Measurements from ENCODE around the gene PHTF2. TPM values are rescaled to one million over a fixed set of nuclear protein-coding genes. Genes with fewer than 3 reads are reported as not detected.

Gene PHTF2
- polyA plus RNA-seq, 3 donors from 2014 or later = 4.1 to 9.3 (median 4.1) TPM

DNA sequence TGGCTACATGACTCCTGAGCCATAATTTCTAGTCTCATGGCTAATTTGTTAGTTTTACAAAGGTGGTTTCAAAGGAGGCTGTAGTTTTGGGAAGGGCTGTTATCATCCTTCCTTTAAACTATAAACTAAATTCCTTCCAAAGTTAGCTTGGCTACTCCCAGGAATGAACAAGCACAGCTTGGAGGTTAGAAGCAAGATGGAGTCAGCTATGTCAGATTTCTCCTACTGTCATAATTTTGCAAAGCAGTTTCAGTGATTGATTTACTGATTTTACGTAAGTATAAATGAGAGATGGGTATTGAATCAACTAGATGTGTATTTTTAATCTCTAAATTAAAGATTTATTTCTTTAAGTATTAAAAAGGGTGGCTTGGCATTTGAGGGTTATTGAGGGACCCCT lies 79.9 kb downstream of the PHTF2 start:
- no peak for DNase-seq
- peaks cover 4 to 8% of the 10 kb centered on the region in 2 donors for H3K4me1 Mint-ChIP-seq
- H3K36me3 Mint-ChIP-seq = peaks cover 4 to 5% (median 4%) of the 10 kb centered on the region in 3 donors
- no peak overlapping the region for H3K4me3 Mint-ChIP-seq
- no peaks in the 10 kb centered on the region for H3K9me3 Mint-ChIP-seq
- no peaks in the 10 kb centered on the region for H3K27me3 Mint-ChIP-seq (ENCODE audit: low read depth in 3 of 3)
- H3K27ac Mint-ChIP-seq = no peak overlapping the region

DNA sequence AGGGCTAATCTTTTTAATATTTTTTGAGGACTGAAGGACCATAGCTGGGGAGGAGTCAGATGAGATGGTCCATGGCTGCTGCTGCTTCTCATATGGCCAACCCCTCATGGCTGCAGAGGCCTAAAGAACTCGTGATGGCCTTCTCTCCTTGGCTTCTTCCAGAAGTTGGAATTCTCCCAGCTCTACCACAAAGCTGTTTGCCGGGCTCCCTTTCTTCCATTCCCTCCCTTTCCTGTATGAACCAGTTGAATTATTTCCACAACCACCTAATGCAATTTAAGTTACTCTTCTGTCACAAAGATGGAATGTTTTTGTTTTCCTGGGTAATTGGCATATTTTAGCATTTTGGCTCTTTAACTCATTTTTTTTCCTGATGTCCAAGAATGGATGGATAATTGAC lies 80.7 kb downstream of the PHTF2 start:
- H3K4me1 Mint-ChIP-seq = peaks cover 4 to 8% of the 10 kb centered on the region in 2 donors
- no peak overlapping the region for H3K4me3 Mint-ChIP-seq
- no peaks in the 10 kb centered on the region for H3K9me3 Mint-ChIP-seq
- H3K36me3 Mint-ChIP-seq = peaks cover 4 to 5% (median 4%) of the 10 kb centered on the region in 3 donors
- no peak overlapping the region for H3K27ac Mint-ChIP-seq
- DNase-seq = no peak
- no peaks in the 10 kb centered on the region for H3K27me3 Mint-ChIP-seq (ENCODE audit: low read depth in 3 of 3)

DNA sequence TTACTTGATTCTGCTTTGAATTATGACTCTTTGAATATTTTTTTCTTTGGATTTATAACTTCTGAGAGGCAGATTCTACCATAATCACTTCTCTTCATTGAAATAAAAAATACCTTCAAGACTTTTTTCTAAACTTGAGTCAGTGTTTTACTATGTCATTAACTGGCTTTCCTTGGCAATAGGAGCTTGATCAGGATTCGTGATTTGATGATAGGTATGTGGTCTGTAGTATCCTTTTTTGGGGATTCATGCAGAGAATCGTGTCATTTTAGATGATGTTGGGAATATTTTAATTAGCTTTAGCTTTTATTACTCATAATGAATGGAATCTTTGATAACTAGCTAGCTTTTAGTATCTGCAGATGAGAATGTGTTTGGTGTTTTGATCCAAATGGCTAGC lies 83.3 kb downstream of the PHTF2 start:
- no peaks in the 10 kb centered on the region for H3K9me3 Mint-ChIP-seq
- H3K27me3 Mint-ChIP-seq (ENCODE audit: low read depth in 3 of 3) = no peaks in the 10 kb centered on the region
- peaks cover 0 to 5% (median 4%) of the 10 kb centered on the region in 3 donors for H3K36me3 Mint-ChIP-seq
- H3K4me1 Mint-ChIP-seq = peaks cover 0 to 8% of the 10 kb centered on the region in 2 donors
- no peak for DNase-seq
- no peak overlapping the region for H3K4me3 Mint-ChIP-seq
- no peak overlapping the region for H3K27ac Mint-ChIP-seq

DNA sequence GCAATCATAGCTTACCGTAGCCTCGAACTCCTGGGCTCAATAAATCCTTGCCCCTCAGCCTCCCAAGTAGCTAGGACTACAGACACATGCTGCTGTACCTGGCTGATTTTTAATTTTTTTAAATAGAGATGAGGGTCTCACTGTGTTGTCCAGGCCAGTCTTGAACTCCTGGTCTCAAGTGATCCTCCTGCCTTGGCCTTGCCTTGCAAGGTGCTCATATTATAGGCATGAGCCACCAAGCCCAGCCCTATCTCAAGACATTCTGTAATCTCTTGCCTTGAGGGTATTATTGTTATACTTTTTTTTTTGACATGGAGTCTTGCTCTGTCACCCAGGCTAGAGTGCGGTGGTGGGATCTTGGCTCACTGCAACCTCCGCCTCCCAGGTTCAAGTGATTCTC lies 86.6 kb downstream of the PHTF2 start:
- Mint-ChIP-seq H3K27ac (no peak overlapping the region), H3K27me3 (ENCODE audit: low read depth in 3 of 3) (no peaks in the 10 kb centered on the region), H3K4me1 (peaks cover 0 to 15% of the 10 kb centered on the region in 2 donors), H3K9me3 (no peaks in the 10 kb centered on the region), H3K36me3 (peaks cover 0 to 4% (median 4%) of the 10 kb centered on the region in 3 donors), H3K4me3 (no peak overlapping the region)
- no peak for DNase-seq

DNA sequence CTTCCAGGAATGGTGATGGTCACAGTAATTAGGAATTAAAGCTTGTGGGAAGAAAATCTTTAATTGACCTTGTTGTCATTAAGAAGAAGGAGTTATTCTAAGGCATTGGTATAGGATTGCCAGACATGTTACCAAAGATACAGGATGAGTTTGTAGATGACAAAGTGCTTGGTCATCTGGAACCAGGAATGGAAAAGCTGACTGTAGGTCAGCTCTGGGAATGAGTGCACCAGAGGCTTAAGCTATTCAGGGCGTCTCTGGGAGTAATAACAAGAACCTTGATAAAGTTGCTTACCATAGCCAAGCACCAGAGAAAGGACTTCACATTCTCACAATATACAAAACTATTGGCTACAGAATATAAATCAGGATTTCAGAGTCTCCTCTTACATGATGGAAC lies 89.0 kb downstream of the PHTF2 start:
- Mint-ChIP-seq H3K36me3 (peaks cover 0 to 4% (median 0%) of the 10 kb centered on the region in 3 donors), H3K4me3 (no peak overlapping the region), H3K9me3 (no peaks in the 10 kb centered on the region), H3K4me1 (peaks cover 0 to 15% of the 10 kb centered on the region in 2 donors), H3K27ac (no peak overlapping the region), H3K27me3 (ENCODE audit: low read depth in 3 of 3) (peaks cover 0 to 2% (median 0%) of the 10 kb centered on the region in 3 donors)
- no peak for DNase-seq

DNA sequence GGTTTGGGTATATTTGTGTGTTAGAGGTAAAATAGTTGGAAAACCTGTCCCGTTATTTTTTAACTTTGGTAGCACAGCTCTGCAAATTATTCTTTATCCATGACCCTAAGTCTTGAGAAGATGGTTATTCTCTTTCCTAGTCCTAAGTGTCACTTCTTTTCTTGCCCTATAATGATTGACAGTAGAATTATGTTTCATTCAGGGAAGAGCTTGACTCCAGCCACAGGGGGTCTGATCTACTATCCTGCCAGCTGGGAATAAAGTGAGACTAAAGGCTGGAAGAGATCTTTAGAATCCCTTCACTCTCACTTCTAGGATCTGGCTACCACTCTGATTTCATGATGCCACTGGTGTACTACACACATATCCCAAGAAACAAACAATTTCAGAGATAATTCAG lies 90.4 kb downstream of the PHTF2 start:
- no peak for DNase-seq
- H3K27me3 Mint-ChIP-seq (ENCODE audit: low read depth in 3 of 3) = peaks cover 0 to 2% (median 0%) of the 10 kb centered on the region in 3 donors
- no peaks in the 10 kb centered on the region for H3K9me3 Mint-ChIP-seq
- no peak overlapping the region for H3K27ac Mint-ChIP-seq
- no peak overlapping the region for H3K4me3 Mint-ChIP-seq
- H3K4me1 Mint-ChIP-seq = peaks cover 0 to 15% of the 10 kb centered on the region in 2 donors
- H3K36me3 Mint-ChIP-seq = peaks cover 0 to 4% (median 0%) of the 10 kb centered on the region in 3 donors

DNA sequence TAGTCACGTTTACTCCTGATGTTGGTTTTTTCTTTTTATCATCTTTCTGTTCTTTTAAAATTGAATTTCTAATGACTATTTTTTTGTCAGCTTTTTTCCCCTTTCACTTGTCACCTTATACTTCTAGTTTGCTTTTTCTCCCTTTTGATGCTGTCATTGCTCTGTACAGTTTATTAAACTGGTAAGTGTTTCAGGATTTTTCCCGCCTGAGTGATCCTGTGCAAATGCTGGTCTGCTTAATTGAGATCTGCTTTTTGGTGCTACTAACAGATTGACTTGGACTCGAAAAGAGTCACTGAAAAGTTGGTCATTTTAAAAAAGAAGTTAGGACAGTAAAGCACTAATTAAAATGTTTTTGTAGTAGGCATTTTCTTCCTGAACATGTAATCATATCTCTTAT lies 95.2 kb downstream of the PHTF2 start:
- Mint-ChIP-seq H3K36me3 (peaks cover 0 to 4% (median 0%) of the 10 kb centered on the region in 3 donors), H3K4me1 (peaks cover 0 to 4% of the 10 kb centered on the region in 2 donors), H3K9me3 (no peaks in the 10 kb centered on the region), H3K27me3 (ENCODE audit: low read depth in 3 of 3) (peaks cover 0 to 2% (median 0%) of the 10 kb centered on the region in 3 donors), H3K4me3 (no peak overlapping the region), H3K27ac (no peak overlapping the region)
- DNase-seq = no peak

DNA sequence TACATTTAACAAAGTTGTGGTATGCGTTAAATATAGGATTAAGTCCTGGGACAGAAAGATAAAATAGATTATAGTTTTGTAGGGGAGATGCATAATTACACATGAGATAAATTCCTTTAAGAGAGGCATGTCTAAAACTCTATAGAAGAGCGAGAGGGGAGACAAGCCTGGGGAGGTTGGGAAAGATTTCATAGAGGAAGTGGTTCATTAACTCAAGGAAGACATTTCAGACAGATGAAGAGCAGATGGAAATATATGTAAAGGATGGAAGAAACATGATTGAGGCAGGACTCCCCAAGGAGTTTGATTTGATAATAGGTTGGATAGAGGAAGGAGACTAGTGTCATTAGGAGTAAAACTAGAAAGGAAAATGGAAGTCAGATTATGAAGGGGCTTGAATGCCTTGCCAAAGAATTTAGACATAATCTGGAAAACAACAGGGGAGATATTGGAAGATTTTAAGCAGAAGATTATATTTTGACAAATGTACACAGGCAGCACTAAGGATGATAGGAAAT lies 96.1 kb downstream of the PHTF2 start:
- Mint-ChIP-seq H3K27ac (no peak overlapping the region), H3K9me3 (no peaks in the 10 kb centered on the region), H3K27me3 (ENCODE audit: low read depth in 3 of 3) (peaks cover 0 to 2% (median 0%) of the 10 kb centered on the region in 3 donors), H3K36me3 (peaks cover 0 to 4% (median 0%) of the 10 kb centered on the region in 3 donors), H3K4me3 (no peak overlapping the region), H3K4me1 (peaks cover 5% of the 10 kb centered on the region in 2 donors)
- no peak for DNase-seq

DNA sequence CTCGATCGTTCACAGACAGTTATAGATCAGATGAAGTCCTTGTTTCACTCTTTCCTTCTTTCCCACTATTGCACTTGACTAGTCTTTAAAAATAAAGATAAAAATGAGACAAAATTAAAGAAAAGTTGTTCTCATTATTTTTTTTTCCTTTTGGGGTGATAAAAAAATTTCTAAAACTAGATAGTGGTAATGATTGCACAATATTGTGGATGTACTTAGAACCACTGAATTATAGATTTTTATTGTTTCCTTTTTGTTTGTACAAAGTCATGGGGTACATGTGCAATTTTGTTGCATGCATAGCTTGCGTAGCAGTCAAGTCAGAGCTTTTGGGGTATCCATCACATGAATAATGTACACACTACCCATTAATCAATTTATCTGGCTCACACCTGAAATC lies 97.3 kb downstream of the PHTF2 start:
- no peaks in the 10 kb centered on the region for H3K36me3 Mint-ChIP-seq
- peaks cover 0 to 2% (median 0%) of the 10 kb centered on the region in 3 donors for H3K27me3 Mint-ChIP-seq (ENCODE audit: low read depth in 3 of 3)
- no peak overlapping the region for H3K27ac Mint-ChIP-seq
- no peak for DNase-seq
- H3K9me3 Mint-ChIP-seq = no peaks in the 10 kb centered on the region
- peaks cover 6 to 12% of the 10 kb centered on the region in 2 donors for H3K4me1 Mint-ChIP-seq
- no peak overlapping the region for H3K4me3 Mint-ChIP-seq

DNA sequence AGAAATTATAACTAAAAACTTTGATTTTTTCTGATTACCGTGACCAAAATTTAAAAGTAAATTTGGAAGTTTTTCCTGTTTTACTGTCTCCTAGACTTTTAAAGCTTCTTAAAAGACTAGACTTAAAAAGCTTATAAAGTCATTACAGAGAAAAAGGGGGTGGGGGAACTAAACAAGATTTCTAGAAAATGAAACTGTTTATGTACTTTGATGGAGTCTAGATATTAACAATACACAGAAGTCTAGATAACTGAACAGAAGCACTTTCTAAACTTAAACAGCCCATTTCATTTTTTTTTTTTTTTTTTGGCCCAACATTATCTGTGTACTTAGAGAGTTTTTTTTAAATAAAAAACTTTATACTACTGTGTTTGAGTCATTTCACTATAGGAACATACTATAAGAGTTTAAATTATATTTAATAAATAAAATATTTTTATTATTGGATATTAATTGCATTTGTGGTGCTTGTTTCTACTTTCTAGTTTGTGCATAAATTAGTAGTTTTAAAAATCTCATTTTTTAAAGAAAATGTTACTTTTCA lies 98.5 kb downstream of the PHTF2 start:
- no peaks in the 10 kb centered on the region for H3K27me3 Mint-ChIP-seq (ENCODE audit: low read depth in 3 of 3)
- H3K4me3 Mint-ChIP-seq = no peak overlapping the region
- no peak for DNase-seq
- H3K4me1 Mint-ChIP-seq = peaks cover 6 to 12% of the 10 kb centered on the region in 2 donors
- no peaks in the 10 kb centered on the region for H3K9me3 Mint-ChIP-seq
- no peaks in the 10 kb centered on the region for H3K36me3 Mint-ChIP-seq
- H3K27ac Mint-ChIP-seq = no peak overlapping the region

DNA sequence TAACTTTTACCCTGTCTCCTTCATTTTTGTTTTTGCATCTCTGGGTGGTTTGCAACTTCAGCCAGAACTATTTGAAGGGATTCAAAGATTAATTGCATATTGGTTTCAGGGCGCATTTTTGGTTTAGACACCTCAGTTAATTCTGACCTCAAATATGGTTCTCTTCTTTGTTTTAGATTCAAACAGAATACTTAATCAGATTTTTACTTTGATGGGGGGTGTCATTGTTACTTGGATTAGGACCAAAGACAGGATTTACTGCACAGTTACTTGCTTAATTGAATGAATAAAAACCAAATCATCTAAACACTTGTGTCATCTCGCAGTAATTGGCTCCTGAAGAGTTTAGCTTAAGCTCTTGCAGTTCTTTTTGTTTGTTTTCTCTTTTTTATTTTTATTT lies 100.9 kb downstream of the PHTF2 start:
- DNase-seq = no peak
- Mint-ChIP-seq H3K27me3 (ENCODE audit: low read depth in 3 of 3) (peaks cover 0 to 2% (median 0%) of the 10 kb centered on the region in 3 donors), H3K9me3 (no peaks in the 10 kb centered on the region), H3K4me3 (no peak overlapping the region), H3K4me1 (peaks cover 6 to 12% of the 10 kb centered on the region in 2 donors), H3K27ac (no peak overlapping the region), H3K36me3 (peaks cover 0 to 4% (median 0%) of the 10 kb centered on the region in 3 donors)

DNA sequence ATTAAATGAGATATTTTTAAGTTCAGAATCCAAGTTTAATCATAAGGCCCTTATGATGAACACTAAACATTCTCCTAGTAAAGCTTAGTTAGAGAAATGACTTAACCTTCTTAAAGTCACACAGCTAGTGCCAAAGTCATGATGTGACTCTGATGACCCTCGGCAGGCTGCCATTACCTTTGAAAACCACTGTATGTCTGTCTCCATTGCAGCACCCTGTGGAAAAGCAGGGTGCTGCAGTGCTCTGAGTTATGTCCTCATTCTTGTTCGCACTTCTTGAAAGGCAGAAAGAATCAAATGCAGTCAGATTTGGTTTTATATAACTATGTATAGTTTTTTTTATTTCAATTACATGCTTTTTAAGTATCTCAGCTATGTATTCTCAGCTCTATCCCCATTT lies 105.0 kb downstream of the PHTF2 start:
- Mint-ChIP-seq H3K9me3 (no peaks in the 10 kb centered on the region), H3K36me3 (peaks cover 0 to 4% (median 0%) of the 10 kb centered on the region in 3 donors), H3K27ac (no peak overlapping the region), H3K4me1 (peaks cover 6 to 12% of the 10 kb centered on the region in 2 donors), H3K4me3 (no peak overlapping the region), H3K27me3 (ENCODE audit: low read depth in 3 of 3) (peaks cover 0 to 2% (median 0%) of the 10 kb centered on the region in 3 donors)
- DNase-seq = no peak

DNA sequence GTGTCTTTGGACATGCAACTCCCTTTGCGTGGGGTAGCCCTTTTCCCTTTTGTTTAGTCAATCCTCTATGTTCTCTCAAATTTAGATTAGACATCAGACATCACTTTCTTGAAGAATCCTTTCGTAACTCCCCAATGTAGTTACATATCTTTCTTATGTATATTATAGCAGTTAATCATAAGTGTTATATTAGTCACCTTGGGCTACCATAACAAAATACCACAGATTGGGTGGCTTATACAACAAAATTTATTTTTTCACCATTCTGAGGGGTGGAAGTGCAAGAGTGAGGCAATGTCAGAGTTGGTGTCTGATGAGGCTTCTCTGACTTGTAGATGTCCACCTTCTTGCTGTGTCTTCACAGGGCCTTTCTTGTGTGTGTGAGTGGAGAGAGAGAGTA lies 105.7 kb downstream of the PHTF2 start:
- no peak overlapping the region for H3K27ac Mint-ChIP-seq
- no peaks in the 10 kb centered on the region for H3K9me3 Mint-ChIP-seq
- no peak overlapping the region for H3K4me3 Mint-ChIP-seq
- H3K4me1 Mint-ChIP-seq = peaks cover 5 to 10% of the 10 kb centered on the region in 2 donors
- peaks cover 0 to 2% (median 0%) of the 10 kb centered on the region in 3 donors for H3K27me3 Mint-ChIP-seq (ENCODE audit: low read depth in 3 of 3)
- peaks cover 0 to 4% (median 0%) of the 10 kb centered on the region in 3 donors for H3K36me3 Mint-ChIP-seq
- DNase-seq = no peak

DNA sequence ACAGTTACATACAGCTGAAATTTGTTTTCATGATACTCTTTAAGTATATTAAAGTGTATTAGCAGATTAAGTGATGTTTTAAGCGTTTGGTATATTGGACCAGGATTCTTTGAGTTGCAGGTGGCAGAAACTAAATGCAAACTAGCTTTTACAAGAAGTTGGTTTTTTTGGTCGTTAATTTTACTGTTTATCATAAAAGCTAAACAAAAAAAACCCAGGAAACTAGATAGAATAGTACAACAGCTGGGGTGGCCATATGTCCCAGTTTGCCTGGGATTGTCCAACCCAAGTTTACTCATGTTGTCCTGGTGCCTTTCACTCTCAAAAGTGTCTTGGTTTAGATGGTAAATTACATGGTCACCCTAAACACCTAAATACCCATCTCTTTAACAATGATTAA lies 108.7 kb downstream of the PHTF2 start:
- H3K27me3 Mint-ChIP-seq (ENCODE audit: low read depth in 3 of 3) = peaks cover 0 to 2% (median 0%) of the 10 kb centered on the region in 3 donors
- peaks cover 0 to 8% (median 3%) of the 10 kb centered on the region in 3 donors for H3K36me3 Mint-ChIP-seq
- H3K4me3 Mint-ChIP-seq = no peak overlapping the region
- H3K4me1 Mint-ChIP-seq = no peaks in the 10 kb centered on the region
- no peaks in the 10 kb centered on the region for H3K9me3 Mint-ChIP-seq
- DNase-seq = no peak
- no peak overlapping the region for H3K27ac Mint-ChIP-seq

DNA sequence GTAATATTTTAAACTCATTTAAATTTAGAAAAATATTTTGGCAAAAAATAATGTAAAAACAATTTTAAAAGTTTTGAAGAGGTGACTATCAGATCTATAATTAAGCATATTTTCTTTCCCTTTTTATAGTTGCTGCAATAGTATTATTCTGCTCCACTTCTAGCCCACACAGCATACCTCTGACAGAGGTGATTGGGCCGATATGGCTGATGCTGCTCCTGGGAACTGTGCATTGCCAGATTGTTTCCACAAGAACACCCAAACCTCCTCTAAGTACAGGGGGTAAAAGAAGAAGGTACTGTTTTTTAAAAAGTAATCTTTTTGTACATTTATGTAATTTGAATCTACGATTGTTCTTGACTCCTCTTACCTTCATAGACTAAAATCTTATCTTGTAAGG lies 110.1 kb downstream of the PHTF2 start:
- Mint-ChIP-seq H3K36me3 (peaks cover 0 to 5% (median 3%) of the 10 kb centered on the region in 3 donors), H3K27me3 (ENCODE audit: low read depth in 3 of 3) (peaks cover 0 to 2% (median 0%) of the 10 kb centered on the region in 3 donors), H3K9me3 (no peaks in the 10 kb centered on the region), H3K27ac (no peak overlapping the region), H3K4me3 (no peak overlapping the region), H3K4me1 (no peaks in the 10 kb centered on the region)
- no peak for DNase-seq
